ENCODE measurements around the gene MYL11. TPM values are rescaled to one million over a fixed set of nuclear protein-coding genes. Genes with fewer than 3 reads are reported as not detected.

Gene MYL11
- total RNA-seq, 6 donors from 2014 or later = 1.6 TPM; not detected in 5

Small RNA genes within 50 kb of the gene (small RNA-seq; reads per million reads assigned to genes)
- 0 to 1.6 (median 0.07) reads per million in 4 donors for gene RF00406

Other genes with a start within 250 kb of the MYL11 start
- gene CORO1A, start 191.2 kb upstream of the MYL11 start, total RNA-seq = 100 to 1,000 TPM in 1 of 6 donors, 10 to 100 TPM in 5; 42.2 to 159 (median 80.3) TPM
- 100 to 1,000 TPM in 3 of 6 donors, 10 to 100 TPM in 3; 58.0 to 173 (median 100) TPM for gene BOLA2B, start 181.1 kb upstream of the MYL11 start, total RNA-seq
- gene SLX1A, start 180.9 kb upstream of the MYL11 start, total RNA-seq = 100 to 1,000 TPM in 1 of 6 donors, 10 to 100 TPM in 5; 38.6 to 127 (median 63.6) TPM
- 10 to 100 TPM in 5 of 6 donors, 1 to 10 TPM in 1; 9.6 to 69.1 (median 20.0) TPM for gene SULT1A3, start 175.5 kb upstream of the MYL11 start, total RNA-seq
- 10 to 100 TPM in 2 of 6 donors, 1 to 10 TPM in 4; 2.1 to 18.9 (median 4.9) TPM for gene NPIPB13, start 126.3 kb upstream of the MYL11 start, total RNA-seq
- gene CD2BP2, start 19.5 kb upstream of the MYL11 start, total RNA-seq = 10 to 100 TPM; 24.2 to 63.7 (median 38.8) TPM
- gene TBC1D10B, start 4.3 kb upstream of the MYL11 start, total RNA-seq = 10 to 100 TPM; 31.1 to 71.2 (median 40.3) TPM
- 10 to 100 TPM in 1 of 6 donors, 1 to 10 TPM in 5; 3.5 to 13.6 (median 7.1) TPM for gene SEPTIN1, start 7.8 kb downstream of the MYL11 start, total RNA-seq
- gene ZNF48, start 20.6 kb downstream of the MYL11 start, total RNA-seq = 10 to 100 TPM in 3 of 6 donors, 1 to 10 TPM in 3; 6.8 to 29.2 (median 10.9) TPM
- gene ZNF771, start 32.8 kb downstream of the MYL11 start, total RNA-seq = 10 to 100 TPM in 2 of 6 donors, 1 to 10 TPM in 4; 5.2 to 12.3 (median 7.2) TPM
- 10 to 100 TPM in 5 of 6 donors, 1 to 10 TPM in 1; 4.2 to 31.8 (median 20.0) TPM for gene DCTPP1, start 55.2 kb downstream of the MYL11 start, total RNA-seq
- 10 to 100 TPM; 34.7 to 64.0 (median 38.2) TPM for gene SEPHS2, start 71.1 kb downstream of the MYL11 start, total RNA-seq
- gene ITGAL, start 97.9 kb downstream of the MYL11 start, total RNA-seq = 100 to 1,000 TPM in 1 of 6 donors, 10 to 100 TPM in 5; 22.8 to 138 (median 67.0) TPM
- gene ZNF768, start 151.8 kb downstream of the MYL11 start, total RNA-seq = 10 to 100 TPM; 27.3 to 58.7 (median 34.8) TPM
- 10 to 100 TPM; 11.0 to 15.5 (median 11.5) TPM for gene ZNF747, start 160.1 kb downstream of the MYL11 start, total RNA-seq
- gene ZNF764, start 183.6 kb downstream of the MYL11 start, total RNA-seq = 10 to 100 TPM in 4 of 6 donors, 1 to 10 TPM in 2; 7.6 to 18.9 (median 10.6) TPM
- 10 to 100 TPM; 15.0 to 34.6 (median 18.8) TPM for gene ZNF688, start 196.9 kb downstream of the MYL11 start, total RNA-seq
- 10 to 100 TPM in 4 of 6 donors, 1 to 10 TPM in 2; 7.3 to 52.4 (median 15.3) TPM for gene ZNF785, start 210.9 kb downstream of the MYL11 start, total RNA-seq
- 10 to 100 TPM in 2 of 6 donors, 1 to 10 TPM in 4; 3.1 to 10.9 (median 8.9) TPM for gene ZNF689, start 235.6 kb downstream of the MYL11 start, total RNA-seq